Activated CD8-positive, alpha-beta memory T cell treated with anti-CD3 and anti-CD28 coated beads for 36 hours (primary cell): ENCODE results near the gene FAM53B. TPM values are rescaled to one million over a fixed set of nuclear protein-coding genes. Genes with fewer than 3 reads are reported as not detected.

ENCODE experiments used
- CTCF ChIA-PET: fragments of 350-600 bp; sonication (Branson Sonifier 250); formaldehyde crosslinking; loops from one replicate; lab custom pipeline; 2021; ENCODE audit warnings: antibody characterized with exemption; lab: Charles Lee
- POLR2A ChIA-PET: fragments of 350-600 bp; sonication (Branson Sonifier 250); formaldehyde crosslinking; loops from one replicate; lab custom pipeline; 2021; ENCODE audit warnings: antibody characterized with exemption; lab: Charles Lee
- total RNA-seq, 2 experiments: library from RNA; stranded (reverse); gene quantifications; one replicate each; pipeline ENCODE4 v1.2.3, GENCODE V29; 2021

FAM53B gene
- total RNA-seq, 2 experiments from 2014 or later = 20.6 to 21.5 TPM

GRCh38 chr10:124628676-124629021 is 115.5 kb downstream of the FAM53B start:
- CTCF ChIA-PET = interaction anchor here (3.0 kb wide), 1 partner anchor 112 kb away, joined by 10 read pairs; no protein-coding TSS in a partner anchor
- POLR2A ChIA-PET = no interaction called here

- ChIA-PET CTCF (interaction anchor here (0.8 to 3.0 kb wide), 4 partner anchors 10 to 113 kb away, joined by 3 to 10 read pairs (median 4); no protein-coding TSS in a partner anchor), POLR2A (no interaction called here)
These were observed 116.1 kb downstream of the FAM53B start for GRCh38 chr10:124627866-124628675.

DNA sequence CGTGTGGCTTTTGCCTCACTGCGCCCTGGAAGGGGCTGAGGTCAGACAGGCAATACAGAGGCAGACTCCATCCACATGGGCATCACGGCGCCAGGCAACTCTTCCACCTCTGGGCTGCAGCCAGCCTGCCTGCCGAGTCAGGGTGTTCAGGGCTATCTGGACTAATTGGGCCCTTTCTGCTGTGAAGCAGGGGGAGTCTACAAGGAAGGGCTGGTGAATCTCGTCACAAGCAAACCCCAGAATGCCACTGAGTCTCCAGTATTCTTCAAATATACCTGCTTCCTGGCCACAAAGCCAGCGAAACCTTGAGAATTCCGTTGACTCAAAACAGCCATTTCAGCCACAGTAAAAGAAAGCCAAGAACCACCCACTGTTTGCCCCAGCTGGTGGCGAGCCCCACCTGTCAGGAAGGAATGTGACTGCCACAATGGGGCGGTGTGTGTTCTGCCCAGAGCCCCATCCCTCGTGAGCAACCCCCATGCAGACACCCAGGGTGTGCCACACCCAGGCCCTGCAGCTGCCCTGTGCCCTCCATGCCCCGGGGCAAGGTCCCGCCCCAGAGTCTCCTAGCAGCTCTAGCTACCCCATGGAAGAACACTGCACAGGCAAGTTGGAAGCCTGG is 117.3 kb downstream of the FAM53B start:
- POLR2A ChIA-PET = no interaction called here
- CTCF ChIA-PET = interaction anchor here (0.8 to 3.0 kb wide), 4 partner anchors 24 to 114 kb away, joined by 3 to 10 read pairs (median 4); no protein-coding TSS in a partner anchor

- ChIA-PET POLR2A (interaction anchor here (0.5 kb wide), 1 partner anchor 304 kb away, joined by 12 read pairs; no protein-coding TSS in a partner anchor), CTCF (interaction anchor here (0.6 to 2.0 kb wide), 2 partner anchors 25 to 199 kb away, joined by 3 to 5 read pairs; no protein-coding TSS in a partner anchor)
These were observed 118.3 kb downstream of the FAM53B start for GRCh38 chr10:124625831-124626238.

DNA sequence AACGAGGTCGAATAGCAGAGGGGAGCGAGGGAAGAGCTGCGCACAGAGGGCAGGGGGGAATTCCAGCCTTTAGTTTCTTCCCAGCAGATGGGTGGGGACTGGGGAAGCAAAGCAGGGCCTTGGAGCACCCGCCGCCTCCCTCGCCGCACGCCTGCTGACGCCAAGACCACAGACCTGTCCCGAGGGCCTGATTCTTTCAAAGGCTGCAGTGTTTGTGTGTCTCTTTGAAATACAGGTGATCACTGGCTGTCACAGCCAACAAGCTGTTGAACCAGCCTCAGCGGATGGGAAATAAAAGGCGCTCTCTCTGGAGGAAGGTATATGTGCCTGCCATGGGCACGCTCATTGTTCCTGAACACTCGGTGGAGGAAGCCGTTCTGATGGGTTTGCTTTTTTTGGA is 119.3 kb downstream of the FAM53B start:
- POLR2A ChIA-PET = no interaction called here
- CTCF ChIA-PET = no interaction called here

GRCh38 chr10:124624466-124624865 is 119.7 kb downstream of the FAM53B start:
- ChIA-PET CTCF (no interaction called here), POLR2A (no interaction called here)

- CTCF ChIA-PET = no interaction called here
- POLR2A ChIA-PET = no interaction called here
These were observed 120.2 kb downstream of the FAM53B start for GRCh38 chr10:124624006-124624405.

- ChIA-PET CTCF (no interaction called here), POLR2A (interaction anchor here (0.6 kb wide), 1 partner anchor 20 kb away, joined by 3 read pairs; no protein-coding TSS in a partner anchor)
These were observed 121.2 kb downstream of the FAM53B start for GRCh38 chr10:124622866-124623536.

DNA sequence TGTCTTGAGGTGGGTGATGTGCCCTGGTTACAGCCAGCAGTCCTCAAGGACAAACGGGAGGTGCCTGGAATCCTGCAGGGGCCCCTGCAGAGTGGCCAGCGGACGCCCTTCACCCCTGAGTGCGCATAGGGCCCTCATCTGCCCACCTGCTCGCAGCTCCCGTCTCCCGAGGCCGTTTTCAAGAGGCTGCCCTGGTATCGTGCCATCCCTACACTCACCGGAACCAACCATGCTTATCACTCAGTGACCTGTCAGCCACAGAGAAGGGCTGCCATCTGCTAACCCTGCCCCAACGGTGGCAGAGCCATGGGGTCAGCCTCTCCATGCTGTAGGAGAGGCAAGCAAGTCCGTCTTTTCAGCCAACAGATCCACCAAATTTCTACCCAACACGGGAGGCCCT is 122.0 kb downstream of the FAM53B start:
- POLR2A ChIA-PET = no interaction called here

DNA sequence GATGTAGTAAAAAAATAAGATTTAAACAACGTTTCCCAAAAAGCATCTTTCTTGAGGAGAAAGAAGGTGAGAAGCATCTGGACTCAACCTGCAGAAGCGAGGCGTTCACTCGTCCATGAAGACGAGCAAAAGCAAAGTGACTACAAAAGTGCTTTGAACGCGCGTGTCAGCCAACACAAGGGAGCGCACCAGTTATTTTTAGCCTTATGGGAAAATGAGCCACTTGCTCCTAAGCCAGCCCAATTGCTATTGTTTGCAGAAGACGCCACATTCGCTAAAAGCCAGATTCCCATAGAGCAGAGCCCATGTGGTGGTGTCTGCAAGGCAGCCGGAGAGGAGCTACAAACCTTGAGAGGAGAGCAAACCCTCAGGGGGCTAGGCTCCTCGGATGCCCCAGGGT is 122.5 kb downstream of the FAM53B start:
- ChIA-PET POLR2A (no interaction called here), CTCF (no interaction called here)

More for the DNA sequence above, 122.0 kb downstream of the FAM53B start:
- CTCF ChIA-PET = no interaction called here

DNA sequence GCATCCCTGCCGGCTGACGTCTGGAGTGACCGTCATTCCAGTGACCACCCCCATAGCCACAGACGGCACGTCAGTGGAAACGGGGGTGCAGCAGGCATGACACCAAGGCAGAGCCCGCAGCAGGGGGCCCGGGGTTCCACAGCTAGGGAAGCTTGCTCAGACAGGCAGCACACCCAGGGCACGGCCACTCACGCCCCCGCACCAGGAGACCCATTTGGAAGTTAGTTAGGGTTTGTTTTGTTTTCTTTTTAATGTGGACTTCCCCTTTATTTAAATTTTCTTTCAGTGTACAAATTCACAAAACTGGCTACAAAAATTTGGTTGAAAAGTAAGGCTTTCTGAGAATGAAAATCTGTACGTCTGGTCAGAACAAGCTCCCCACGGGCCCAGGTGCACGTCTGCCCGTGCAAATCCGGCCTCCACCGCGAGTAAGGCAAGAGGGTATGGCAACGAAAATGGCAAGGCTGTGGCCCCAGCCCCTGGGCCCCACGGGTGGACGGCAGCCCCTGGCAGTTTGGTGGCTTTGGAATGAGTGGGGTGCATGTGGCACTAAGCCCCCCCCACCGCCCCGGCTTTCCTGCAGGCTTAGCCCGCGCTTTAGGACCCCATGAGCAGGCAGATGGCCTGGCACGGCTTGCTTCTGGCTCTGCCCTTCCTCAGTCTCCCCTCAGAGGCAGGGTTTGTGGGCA is 124.2 kb downstream of the FAM53B start:
- CTCF ChIA-PET = interaction anchor here (1.1 to 1.6 kb wide), 2 partner anchors 89 to 113 kb away, joined by 3 read pairs; no protein-coding TSS in a partner anchor
- POLR2A ChIA-PET = no interaction called here

DNA sequence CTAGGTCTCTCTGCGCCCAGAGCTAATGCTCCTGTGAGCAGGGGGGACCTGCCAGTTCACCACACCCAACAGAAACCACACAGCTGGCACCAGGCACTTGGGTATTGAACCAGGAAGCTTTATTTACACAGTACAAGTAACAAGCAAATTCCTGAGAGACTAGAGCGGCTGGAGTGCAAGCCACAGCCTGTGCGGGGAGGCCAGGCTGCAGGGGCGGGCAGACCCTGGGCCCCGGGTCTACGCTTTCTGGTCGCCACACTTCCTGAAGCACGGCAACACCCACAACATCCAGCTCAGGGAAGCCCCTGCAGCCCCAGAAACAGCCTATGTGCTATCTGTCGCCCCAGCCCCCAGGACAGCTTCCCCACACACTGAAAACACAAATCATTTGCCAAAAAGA is 125.0 kb downstream of the FAM53B start:
- CTCF ChIA-PET = interaction anchor here (0.7 to 1.6 kb wide), 4 partner anchors 64 to 122 kb away, joined by 3 to 4 read pairs (median 3); no protein-coding TSS in a partner anchor
- POLR2A ChIA-PET = no interaction called here

DNA sequence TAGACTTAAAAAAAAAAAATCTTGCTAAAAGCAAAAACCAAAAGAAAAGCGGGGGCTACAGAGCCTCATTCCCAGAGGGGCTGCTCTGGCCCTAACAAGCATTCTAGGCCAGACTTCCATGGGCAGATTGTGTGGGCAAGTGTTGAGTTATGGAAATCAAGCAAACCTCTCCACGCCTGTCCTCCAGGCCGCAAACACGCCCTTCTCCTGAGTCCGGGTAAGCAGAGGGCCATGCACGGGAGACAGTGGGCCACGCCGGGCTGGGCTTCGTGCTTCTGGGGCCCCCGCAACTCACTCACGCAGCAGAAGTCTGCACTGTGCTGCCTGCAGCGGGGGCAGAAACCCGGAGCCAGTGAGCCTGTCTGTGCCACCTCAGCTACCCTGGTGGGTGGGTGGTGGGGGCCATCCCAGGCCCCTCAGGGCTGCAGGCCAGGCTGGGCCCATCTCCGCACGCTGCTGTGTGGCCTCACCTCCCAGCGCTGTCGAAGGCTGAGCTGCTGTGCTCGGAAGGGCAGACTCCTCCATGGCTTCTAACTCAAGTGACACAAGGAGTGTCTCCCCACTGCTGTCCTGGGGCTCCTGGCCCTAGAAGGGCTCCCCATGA is 125.6 kb downstream of the FAM53B start:
- ChIA-PET POLR2A (interaction anchor here (0.5 kb wide), 1 partner anchor 70 kb away, joined by 3 read pairs; no protein-coding TSS in a partner anchor), CTCF (interaction anchor here (0.8 to 1.6 kb wide), 2 partner anchors 115 to 123 kb away, joined by 3 to 4 read pairs; no protein-coding TSS in a partner anchor)

DNA sequence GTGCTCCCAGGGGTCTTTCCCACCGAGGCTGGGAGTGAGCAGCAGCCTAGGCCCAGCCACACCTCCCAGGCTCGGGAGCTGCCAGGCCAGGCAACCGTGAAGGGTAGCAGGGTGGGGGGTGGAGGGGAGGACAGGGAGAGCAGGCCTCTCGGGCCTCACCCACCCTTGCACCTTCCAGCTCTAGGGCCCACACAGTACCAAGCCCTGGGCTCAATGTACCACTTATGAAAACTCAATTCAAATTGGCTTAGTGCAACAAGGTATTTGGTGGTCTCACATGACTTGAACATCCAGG is 127.4 kb downstream of the FAM53B start:
- ChIA-PET CTCF (no interaction called here), POLR2A (no interaction called here)

DNA sequence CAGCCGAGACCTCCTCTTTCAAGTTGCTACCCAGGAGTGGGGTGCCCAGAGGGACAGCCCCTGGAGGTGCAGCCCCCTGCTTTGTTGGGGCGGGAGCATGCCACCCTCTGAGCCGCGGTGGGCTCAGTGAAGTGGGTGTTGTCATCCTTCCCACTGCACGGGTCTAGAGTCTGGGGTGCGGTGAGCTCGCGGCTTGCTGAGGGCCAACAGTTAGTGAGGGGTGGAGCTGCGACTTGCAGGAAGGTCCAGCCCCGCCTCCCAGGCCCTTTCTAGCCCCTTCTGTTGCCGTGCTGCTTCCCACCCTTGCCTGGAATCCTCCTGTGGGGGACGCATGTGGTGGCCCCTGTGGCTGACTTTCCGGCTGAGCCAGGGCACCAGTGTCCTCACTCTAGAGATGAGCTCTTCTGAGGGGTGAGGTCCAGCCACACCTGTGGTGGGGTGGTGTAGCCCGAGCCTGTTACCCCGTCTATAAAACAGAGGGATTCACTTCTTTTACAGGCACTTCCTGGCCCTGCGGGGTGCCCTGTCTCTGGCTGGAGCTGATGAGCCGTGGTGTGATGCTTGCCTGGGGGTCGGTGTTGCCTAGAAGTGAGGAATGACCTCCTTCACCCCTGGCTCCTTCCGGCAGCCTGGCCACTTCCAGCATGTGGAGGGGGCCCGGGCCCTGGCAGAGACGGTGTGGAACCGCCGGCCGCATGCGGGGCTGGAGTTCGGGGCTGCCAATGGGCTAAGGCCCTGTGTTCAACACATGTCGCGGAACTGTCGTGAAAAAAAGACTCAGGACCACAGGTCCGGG is 127.9 kb downstream of the FAM53B start:
- ChIA-PET POLR2A (no interaction called here), CTCF (no interaction called here)

- CTCF ChIA-PET = interaction anchor here (0.6 to 1.8 kb wide), 2 partner anchors 62 to 127 kb away, joined by 3 to 8 read pairs; no protein-coding TSS in a partner anchor
- POLR2A ChIA-PET = no interaction called here
These were observed 128.9 kb downstream of the FAM53B start for GRCh38 chr10:124615259-124615658.

GRCh38 chr10:124614003-124614659 is 130.0 kb downstream of the FAM53B start:
- ChIA-PET POLR2A (interaction anchor here (1.4 kb wide), 1 partner anchor 83 kb away, joined by 4 read pairs; no protein-coding TSS in a partner anchor), CTCF (interaction anchor here (1.8 kb wide), 1 partner anchor 128 kb away, joined by 8 read pairs; no protein-coding TSS in a partner anchor)
